GM23338 (cell line): Measurements from ENCODE around the gene TNFRSF4. TPM values are rescaled to one million over a fixed set of nuclear protein-coding genes. Genes with fewer than 3 reads are reported as not detected.

Experiments used
- ATAC-seq: fragments of 200-7000 bp; cut with Tn5 transposase; 3 replicates; pipeline ENCODE4 v1.9.1; 2020
- DNase-seq: peaks from one replicate; pipeline ENCODE4 v3.0.0-alpha.2; 2015; ENCODE audit warnings: low spot score
- H2AFZ ChIP-seq: fragments of 200-600 bp; sonication (generic); 2 replicates; pipeline ENCODE4 v1.8.0; 2016; ENCODE audit warnings: antibody characterized with exemption, mild to moderate bottlenecking, moderate library complexity
- H3F3A ChIP-seq: fragments of 200-600 bp; sonication (generic); replicated peaks from 2 replicates; pipeline ENCODE4 v1.8.0; 2017; ENCODE audit warnings: antibody characterized with exemption, mixed run types, low read depth
- H3K27ac ChIP-seq: fragments of 200-600 bp; sonication (generic); 2 replicates; pipeline ENCODE4 v1.6.1; 2016; ENCODE audit warnings: low read depth
- H3K27me3 ChIP-seq: fragments of 200-600 bp; sonication (generic); 2 replicates; pipeline ENCODE4 v1.8.0; 2016; ENCODE audit warnings: mild to moderate bottlenecking, mixed run types, moderate library complexity; ENCODE audit not compliant: insufficient read depth
- H3K36me3 ChIP-seq: fragments of 200-600 bp; sonication (generic); 2 replicates; pipeline ENCODE4 v1.8.0; 2016; ENCODE audit warnings: mild to moderate bottlenecking; ENCODE audit not compliant: insufficient read depth
- H3K4me1 ChIP-seq: fragments of 200-600 bp; sonication (generic); 2 replicates; pipeline ENCODE4 v1.8.0; 2016; ENCODE audit warnings: mild to moderate bottlenecking, moderate library complexity; ENCODE audit not compliant: insufficient read depth
- H3K4me2 ChIP-seq: fragments of 200-600 bp; sonication (generic); 2 replicates; pipeline ENCODE4 v1.7.1; 2017; ENCODE audit warnings: mixed run types
- H3K4me3 ChIP-seq: fragments of 200-600 bp; sonication (generic); 2 replicates; pipeline ENCODE4 v1.6.1; 2016; ENCODE audit warnings: mixed run types
- H3K79me2 ChIP-seq: fragments of 200-600 bp; sonication (generic); replicated peaks from 2 replicates; pipeline ENCODE4 v1.8.0; 2017; ENCODE audit warnings: mild to moderate bottlenecking; ENCODE audit not compliant: insufficient read depth
- H3K9me2 ChIP-seq: fragments of 200-600 bp; sonication (generic); 2 replicates; pipeline ENCODE4 v1.8.0; 2017; ENCODE audit not compliant: insufficient read depth
- H4K20me1 ChIP-seq: fragments of 200-600 bp; sonication (generic); replicated peaks from 2 replicates; pipeline ENCODE4 v1.8.0; 2017; ENCODE audit warnings: mild to moderate bottlenecking; ENCODE audit not compliant: insufficient read depth
- H3K27ac Mint-ChIP-seq: 2 replicates; pipeline ENCODE4 v1.8.0; 2020; ENCODE audit warnings: inconsistent platforms, mild to moderate bottlenecking, moderate library complexity, mixed read lengths
- H3K27me3 Mint-ChIP-seq: 3 replicates; pipeline ENCODE4 v1.8.0; 2022; ENCODE audit warnings: low read depth, mild to moderate bottlenecking, moderate library complexity, mixed read lengths, inconsistent platforms; ENCODE audit not compliant: insufficient read depth, poor library complexity
- H3K36me3 Mint-ChIP-seq: 3 replicates; pipeline ENCODE4 v1.8.0; 2021; ENCODE audit warnings: low read depth, mild to moderate bottlenecking, inconsistent platforms, moderate library complexity, mixed read lengths
- H3K4me1 Mint-ChIP-seq: 3 replicates; pipeline ENCODE4 v1.8.0; 2020; ENCODE audit warnings: mild to moderate bottlenecking, inconsistent platforms, mixed read lengths
- H3K4me3 Mint-ChIP-seq: 3 replicates; pipeline ENCODE4 v1.8.0; 2021; ENCODE audit warnings: moderate library complexity, mild to moderate bottlenecking, inconsistent platforms, mixed read lengths
- H3K9me3 Mint-ChIP-seq: 3 replicates; pipeline ENCODE4 v1.8.0; 2020; ENCODE audit warnings: moderate library complexity, mild to moderate bottlenecking, inconsistent platforms, mixed read lengths
- CREB1 ChIP-seq: fragments of 250-450 bp; sonication (Bioruptor Pico); IDR thresholded peaks from 2 replicates; pipeline ENCODE4 v1.5.0; 2020; ENCODE audit warnings: low read depth, mild to moderate bottlenecking, moderate library complexity
- EZH2 ChIP-seq: fragments of 200-600 bp; sonication (generic); IDR thresholded peaks from one replicate; pipeline ENCODE4 v1.8.0; 2017; ENCODE audit warnings: antibody characterized with exemption, mild to moderate bottlenecking, low read depth; ENCODE audit not compliant: unreplicated experiment
- EZH2phosphoT487 ChIP-seq: fragments of 200-600 bp; sonication (generic); IDR thresholded peaks from one replicate; pipeline ENCODE4 v1.8.1; 2018; ENCODE audit warnings: antibody characterized with exemption; ENCODE audit not compliant: unreplicated experiment
- JUNB ChIP-seq: IDR thresholded peaks from one replicate; pipeline ENCODE4 v1.6.1; 2016; ENCODE audit warnings: antibody characterized with exemption; ENCODE audit not compliant: unreplicated experiment
- NANOG ChIP-seq: IDR thresholded peaks from 2 replicates; pipeline ENCODE4 v1.6.1; 2016; ENCODE audit warnings: antibody characterized with exemption, borderline replicate concordance
- POLR2AphosphoS5 ChIP-seq: IDR thresholded peaks from 2 replicates; pipeline ENCODE4 v1.6.1; 2016; ENCODE audit warnings: antibody characterized with exemption, low read depth
- STAT1 ChIP-seq: IDR thresholded peaks from one replicate; pipeline ENCODE4 v1.6.1; 2016; ENCODE audit warnings: antibody characterized with exemption; ENCODE audit not compliant: unreplicated experiment
- ZNF114 ChIP-seq: fragments of 250-450 bp; sonication (Bioruptor Pico); IDR thresholded peaks from 2 replicates; pipeline ENCODE4 v1.5.0; 2020; ENCODE audit warnings: mild to moderate bottlenecking, moderate library complexity
- ZNF331 ChIP-seq: fragments of 250-450 bp; sonication (Bioruptor Pico); IDR thresholded peaks from 2 replicates; pipeline ENCODE4 v1.5.0; 2020; ENCODE audit warnings: low read depth, mild to moderate bottlenecking, moderate library complexity
- polyA plus RNA-seq: library from polyadenylated mRNA; unstranded; fragments of >200 nt; fragmentation: Nextera tagmentation; extraction: Ambion mirVana; gene quantifications from 2 replicates; pipeline ENCODE4 v1.2.1, GENCODE V29; 2016
- total RNA-seq: library from RNA; depleted of rRNA; stranded (reverse); fragments of >200 nt; shearing (Covaris generic); gene quantifications from 2 replicates; pipeline ENCODE4 v1.2.3, GENCODE V29; 2014
- TF ChIP-seq, protein P1 (sequence below), 2 experiments: fragments of 200-600 bp in 1 of 2; sonication (generic) in 1 of 2; conservative IDR thresholded peaks; 2 replicates each; pipeline versions ENCODE4 v1.5.1 to v1.6.1; 2016 to 2017; ENCODE audit warnings: antibody characterized with exemption in 2 of 2, low read depth in 2 of 2, mild to moderate bottlenecking in 2 of 2, moderate library complexity in 1 of 2
- TF ChIP-seq, protein P2 (sequence below): IDR thresholded peaks from one replicate; pipeline ENCODE4 v1.6.1; 2018; ENCODE audit warnings: antibody characterized with exemption; ENCODE audit not compliant: unreplicated experiment
- TF ChIP-seq, protein P3 (sequence below): fragments of 250-450 bp; sonication (Bioruptor Pico); IDR thresholded peaks from 2 replicates; pipeline ENCODE4 v1.5.0; 2020; ENCODE audit warnings: mild to moderate bottlenecking, moderate library complexity
- TF ChIP-seq, protein P4 (sequence below): IDR thresholded peaks from 2 replicates; pipeline ENCODE4 v1.6.1; 2016; ENCODE audit warnings: antibody characterized with exemption

Gene TNFRSF4
- total and polyA plus RNA-seq, 2 experiments from 2014 or later = not detected

DNA sequence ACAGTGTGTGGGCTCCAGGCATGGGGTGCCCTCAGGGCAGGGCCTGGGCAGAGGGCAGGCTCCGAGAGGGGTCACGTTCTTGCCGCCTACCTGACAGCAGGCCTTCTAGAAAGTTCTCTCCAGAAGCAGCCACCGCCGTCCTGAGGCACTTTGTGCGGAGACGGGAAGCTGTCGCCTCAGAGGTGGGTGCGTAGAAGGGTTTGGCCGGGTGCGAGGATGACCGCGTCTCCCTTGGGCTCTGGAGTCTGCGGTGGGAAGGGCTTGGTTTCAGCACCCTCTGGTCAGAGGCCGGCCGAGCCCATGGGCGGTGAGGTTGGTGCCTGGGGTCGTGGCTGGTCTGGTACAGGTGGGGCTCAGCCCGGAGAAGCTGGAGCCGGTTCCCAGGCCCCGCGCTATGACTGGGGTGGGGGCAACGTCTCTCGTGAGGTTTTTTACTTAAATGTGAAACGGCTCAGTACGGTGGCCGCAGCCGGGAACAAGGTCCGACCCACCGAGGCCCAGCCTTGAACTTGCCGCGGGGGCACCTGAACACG lies 50.3 kb downstream of the TNFRSF4 start:
- no peak for TF ChIP-seq JUNB
- TF ChIP-seq, protein P1, sequence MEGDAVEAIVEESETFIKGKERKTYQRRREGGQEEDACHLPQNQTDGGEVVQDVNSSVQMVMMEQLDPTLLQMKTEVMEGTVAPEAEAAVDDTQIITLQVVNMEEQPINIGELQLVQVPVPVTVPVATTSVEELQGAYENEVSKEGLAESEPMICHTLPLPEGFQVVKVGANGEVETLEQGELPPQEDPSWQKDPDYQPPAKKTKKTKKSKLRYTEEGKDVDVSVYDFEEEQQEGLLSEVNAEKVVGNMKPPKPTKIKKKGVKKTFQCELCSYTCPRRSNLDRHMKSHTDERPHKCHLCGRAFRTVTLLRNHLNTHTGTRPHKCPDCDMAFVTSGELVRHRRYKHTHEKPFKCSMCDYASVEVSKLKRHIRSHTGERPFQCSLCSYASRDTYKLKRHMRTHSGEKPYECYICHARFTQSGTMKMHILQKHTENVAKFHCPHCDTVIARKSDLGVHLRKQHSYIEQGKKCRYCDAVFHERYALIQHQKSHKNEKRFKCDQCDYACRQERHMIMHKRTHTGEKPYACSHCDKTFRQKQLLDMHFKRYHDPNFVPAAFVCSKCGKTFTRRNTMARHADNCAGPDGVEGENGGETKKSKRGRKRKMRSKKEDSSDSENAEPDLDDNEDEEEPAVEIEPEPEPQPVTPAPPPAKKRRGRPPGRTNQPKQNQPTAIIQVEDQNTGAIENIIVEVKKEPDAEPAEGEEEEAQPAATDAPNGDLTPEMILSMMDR (conservative IDR thresholded peaks at IDR 0.05; ENCODE audit: low read depth in 2 of 2) = no peak
- TF ChIP-seq, protein P2, sequence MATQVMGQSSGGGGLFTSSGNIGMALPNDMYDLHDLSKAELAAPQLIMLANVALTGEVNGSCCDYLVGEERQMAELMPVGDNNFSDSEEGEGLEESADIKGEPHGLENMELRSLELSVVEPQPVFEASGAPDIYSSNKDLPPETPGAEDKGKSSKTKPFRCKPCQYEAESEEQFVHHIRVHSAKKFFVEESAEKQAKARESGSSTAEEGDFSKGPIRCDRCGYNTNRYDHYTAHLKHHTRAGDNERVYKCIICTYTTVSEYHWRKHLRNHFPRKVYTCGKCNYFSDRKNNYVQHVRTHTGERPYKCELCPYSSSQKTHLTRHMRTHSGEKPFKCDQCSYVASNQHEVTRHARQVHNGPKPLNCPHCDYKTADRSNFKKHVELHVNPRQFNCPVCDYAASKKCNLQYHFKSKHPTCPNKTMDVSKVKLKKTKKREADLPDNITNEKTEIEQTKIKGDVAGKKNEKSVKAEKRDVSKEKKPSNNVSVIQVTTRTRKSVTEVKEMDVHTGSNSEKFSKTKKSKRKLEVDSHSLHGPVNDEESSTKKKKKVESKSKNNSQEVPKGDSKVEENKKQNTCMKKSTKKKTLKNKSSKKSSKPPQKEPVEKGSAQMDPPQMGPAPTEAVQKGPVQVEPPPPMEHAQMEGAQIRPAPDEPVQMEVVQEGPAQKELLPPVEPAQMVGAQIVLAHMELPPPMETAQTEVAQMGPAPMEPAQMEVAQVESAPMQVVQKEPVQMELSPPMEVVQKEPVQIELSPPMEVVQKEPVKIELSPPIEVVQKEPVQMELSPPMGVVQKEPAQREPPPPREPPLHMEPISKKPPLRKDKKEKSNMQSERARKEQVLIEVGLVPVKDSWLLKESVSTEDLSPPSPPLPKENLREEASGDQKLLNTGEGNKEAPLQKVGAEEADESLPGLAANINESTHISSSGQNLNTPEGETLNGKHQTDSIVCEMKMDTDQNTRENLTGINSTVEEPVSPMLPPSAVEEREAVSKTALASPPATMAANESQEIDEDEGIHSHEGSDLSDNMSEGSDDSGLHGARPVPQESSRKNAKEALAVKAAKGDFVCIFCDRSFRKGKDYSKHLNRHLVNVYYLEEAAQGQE = no peak
- no peak for TF ChIP-seq ZNF331 (CRISPR knock-in tag)
- no peak for TF ChIP-seq EZH2
- no peak for TF ChIP-seq ZNF114 (CRISPR knock-in tag)
- no peak for TF ChIP-seq EZH2phosphoT487
- no peak for TF ChIP-seq POLR2AphosphoS5
- TF ChIP-seq, protein P3, sequence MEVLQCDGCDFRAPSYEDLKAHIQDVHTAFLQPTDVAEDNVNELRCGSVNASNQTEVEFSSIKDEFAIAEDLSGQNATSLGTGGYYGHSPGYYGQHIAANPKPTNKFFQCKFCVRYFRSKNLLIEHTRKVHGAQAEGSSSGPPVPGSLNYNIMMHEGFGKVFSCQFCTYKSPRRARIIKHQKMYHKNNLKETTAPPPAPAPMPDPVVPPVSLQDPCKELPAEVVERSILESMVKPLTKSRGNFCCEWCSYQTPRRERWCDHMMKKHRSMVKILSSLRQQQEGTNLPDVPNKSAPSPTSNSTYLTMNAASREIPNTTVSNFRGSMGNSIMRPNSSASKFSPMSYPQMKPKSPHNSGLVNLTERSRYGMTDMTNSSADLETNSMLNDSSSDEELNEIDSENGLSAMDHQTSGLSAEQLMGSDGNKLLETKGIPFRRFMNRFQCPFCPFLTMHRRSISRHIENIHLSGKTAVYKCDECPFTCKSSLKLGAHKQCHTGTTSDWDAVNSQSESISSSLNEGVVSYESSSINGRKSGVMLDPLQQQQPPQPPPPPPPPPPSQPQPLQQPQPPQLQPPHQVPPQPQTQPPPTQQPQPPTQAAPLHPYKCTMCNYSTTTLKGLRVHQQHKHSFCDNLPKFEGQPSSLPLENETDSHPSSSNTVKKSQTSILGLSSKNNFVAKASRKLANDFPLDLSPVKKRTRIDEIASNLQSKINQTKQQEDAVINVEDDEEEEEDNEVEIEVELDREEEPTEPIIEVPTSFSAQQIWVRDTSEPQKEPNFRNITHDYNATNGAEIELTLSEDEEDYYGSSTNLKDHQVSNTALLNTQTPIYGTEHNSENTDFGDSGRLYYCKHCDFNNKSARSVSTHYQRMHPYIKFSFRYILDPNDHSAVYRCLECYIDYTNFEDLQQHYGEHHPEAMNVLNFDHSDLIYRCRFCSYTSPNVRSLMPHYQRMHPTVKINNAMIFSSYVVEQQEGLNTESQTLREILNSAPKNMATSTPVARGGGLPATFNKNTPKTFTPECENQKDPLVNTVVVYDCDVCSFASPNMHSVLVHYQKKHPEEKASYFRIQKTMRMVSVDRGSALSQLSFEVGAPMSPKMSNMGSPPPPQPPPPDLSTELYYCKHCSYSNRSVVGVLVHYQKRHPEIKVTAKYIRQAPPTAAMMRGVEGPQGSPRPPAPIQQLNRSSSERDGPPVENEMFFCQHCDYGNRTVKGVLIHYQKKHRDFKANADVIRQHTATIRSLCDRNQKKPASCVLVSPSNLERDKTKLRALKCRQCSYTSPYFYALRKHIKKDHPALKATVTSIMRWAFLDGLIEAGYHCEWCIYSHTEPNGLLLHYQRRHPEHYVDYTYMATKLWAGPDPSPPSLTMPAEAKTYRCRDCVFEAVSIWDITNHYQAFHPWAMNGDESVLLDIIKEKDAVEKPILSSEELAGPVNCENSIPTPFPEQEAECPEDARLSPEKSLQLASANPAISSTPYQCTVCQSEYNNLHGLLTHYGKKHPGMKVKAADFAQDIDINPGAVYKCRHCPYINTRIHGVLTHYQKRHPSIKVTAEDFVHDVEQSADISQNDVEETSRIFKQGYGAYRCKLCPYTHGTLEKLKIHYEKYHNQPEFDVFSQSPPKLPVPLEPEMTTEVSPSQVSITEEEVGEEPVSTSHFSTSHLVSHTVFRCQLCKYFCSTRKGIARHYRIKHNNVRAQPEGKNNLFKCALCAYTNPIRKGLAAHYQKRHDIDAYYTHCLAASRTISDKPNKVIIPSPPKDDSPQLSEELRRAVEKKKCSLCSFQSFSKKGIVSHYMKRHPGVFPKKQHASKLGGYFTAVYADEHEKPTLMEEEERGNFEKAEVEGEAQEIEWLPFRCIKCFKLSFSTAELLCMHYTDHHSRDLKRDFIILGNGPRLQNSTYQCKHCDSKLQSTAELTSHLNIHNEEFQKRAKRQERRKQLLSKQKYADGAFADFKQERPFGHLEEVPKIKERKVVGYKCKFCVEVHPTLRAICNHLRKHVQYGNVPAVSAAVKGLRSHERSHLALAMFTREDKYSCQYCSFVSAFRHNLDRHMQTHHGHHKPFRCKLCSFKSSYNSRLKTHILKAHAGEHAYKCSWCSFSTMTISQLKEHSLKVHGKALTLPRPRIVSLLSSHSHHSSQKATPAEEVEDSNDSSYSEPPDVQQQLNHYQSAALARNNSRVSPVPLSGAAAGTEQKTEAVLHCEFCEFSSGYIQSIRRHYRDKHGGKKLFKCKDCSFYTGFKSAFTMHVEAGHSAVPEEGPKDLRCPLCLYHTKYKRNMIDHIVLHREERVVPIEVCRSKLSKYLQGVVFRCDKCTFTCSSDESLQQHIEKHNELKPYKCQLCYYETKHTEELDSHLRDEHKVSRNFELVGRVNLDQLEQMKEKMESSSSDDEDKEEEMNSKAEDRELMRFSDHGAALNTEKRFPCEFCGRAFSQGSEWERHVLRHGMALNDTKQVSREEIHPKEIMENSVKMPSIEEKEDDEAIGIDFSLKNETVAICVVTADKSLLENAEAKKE (CRISPR knock-in tag) = no peak
- TF ChIP-seq STAT1 = no peak
- no peak for TF ChIP-seq NANOG
- TF ChIP-seq, protein P4, sequence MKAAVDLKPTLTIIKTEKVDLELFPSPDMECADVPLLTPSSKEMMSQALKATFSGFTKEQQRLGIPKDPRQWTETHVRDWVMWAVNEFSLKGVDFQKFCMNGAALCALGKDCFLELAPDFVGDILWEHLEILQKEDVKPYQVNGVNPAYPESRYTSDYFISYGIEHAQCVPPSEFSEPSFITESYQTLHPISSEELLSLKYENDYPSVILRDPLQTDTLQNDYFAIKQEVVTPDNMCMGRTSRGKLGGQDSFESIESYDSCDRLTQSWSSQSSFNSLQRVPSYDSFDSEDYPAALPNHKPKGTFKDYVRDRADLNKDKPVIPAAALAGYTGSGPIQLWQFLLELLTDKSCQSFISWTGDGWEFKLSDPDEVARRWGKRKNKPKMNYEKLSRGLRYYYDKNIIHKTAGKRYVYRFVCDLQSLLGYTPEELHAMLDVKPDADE = no peak
- no peak for TF ChIP-seq CREB1 (CRISPR knock-in tag)
- peak overlapping the region; percentile 67; the same call in 1 of the 2 replicates for H3K4me2 ChIP-seq
- no peaks in the 10 kb centered on the region for H3K9me3 Mint-ChIP-seq
- peaks cover 2% of the 10 kb centered on the region; the same call in 1 of the 3 replicates for H3K36me3 Mint-ChIP-seq
- peak overlapping the region; percentile 58 for H3K4me3 Mint-ChIP-seq
- H4K20me1 ChIP-seq = no peaks in the 10 kb centered on the region
- H3K36me3 ChIP-seq = no peaks in the 10 kb centered on the region
- H3K27me3 ChIP-seq = no peaks in the 10 kb centered on the region
- H3K4me3 ChIP-seq = peak overlapping the region; percentile 44; the same call in 1 of the 2 replicates
- H3F3A ChIP-seq = 0 out of 2 replicates have a peak, but pooled peaks cover 11% of the 10 kb centered on the region
- no peak overlapping the region for H3K27ac Mint-ChIP-seq
- peaks cover 14% of the 10 kb centered on the region for H3K4me1 Mint-ChIP-seq
- no peak overlapping the region for H3K27ac ChIP-seq
- H2AFZ ChIP-seq = no peak overlapping the region
- H3K4me1 ChIP-seq = peaks cover 14% of the 10 kb centered on the region; the same call in 1 of the 2 replicates
- no peak for ATAC-seq
- no peaks in the 10 kb centered on the region for H3K9me2 ChIP-seq
- no peak for DNase-seq
- H3K79me2 ChIP-seq = peaks cover 11% of the 10 kb centered on the region; the same call in 1 of the 2 replicates
- peaks cover 30% of the 10 kb centered on the region for H3K27me3 Mint-ChIP-seq
